Measurements from ENCODE around the gene LHPP.

LHPP gene

DNA sequence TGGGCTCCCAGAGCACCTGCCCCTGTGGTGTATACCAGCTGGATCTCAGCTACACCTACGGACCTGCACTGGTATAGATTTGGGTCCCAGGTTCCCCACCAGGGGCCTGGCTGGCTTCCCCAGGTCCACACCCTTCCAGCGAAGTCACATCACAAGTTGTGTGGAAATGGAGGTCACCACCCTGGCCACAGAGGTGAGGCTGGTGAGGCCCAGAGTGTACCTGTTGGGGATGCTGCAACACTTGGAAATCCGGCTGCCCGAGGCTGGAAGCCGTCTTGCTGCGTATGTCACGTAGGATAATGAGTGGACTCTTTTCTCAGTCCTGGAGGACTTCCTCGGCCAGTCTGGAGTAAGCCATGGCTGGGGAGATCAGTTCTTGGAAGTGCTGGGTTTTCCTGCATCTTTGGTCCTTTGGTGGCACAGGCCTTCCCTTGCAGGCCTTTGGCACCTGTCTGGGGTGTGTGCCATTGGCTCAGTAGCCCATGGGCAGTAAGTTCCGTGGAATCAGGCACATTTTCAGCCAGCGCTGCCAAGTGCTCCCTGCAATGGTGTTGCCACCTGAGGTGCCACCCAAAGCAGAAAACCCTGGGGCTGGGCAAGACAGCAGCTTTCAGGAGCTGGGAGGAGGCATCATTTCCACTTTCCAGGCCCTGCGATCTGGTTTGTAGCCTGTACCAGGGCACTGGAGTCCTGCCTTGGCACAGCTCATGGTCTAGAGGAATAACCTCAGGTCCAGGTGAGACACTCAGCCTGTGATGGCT is 97.9 kb downstream of the LHPP start:
- H2AFZ ChIP-seq (ENCODE audit: low read depth) = no peak overlapping the region
- H3K4me3 ChIP-seq (IDR thresholded peaks at IDR 0.05; ENCODE audit: insufficient read depth, low read depth, low read length) = no peak overlapping the region
- TF ChIP-seq, protein P1, sequence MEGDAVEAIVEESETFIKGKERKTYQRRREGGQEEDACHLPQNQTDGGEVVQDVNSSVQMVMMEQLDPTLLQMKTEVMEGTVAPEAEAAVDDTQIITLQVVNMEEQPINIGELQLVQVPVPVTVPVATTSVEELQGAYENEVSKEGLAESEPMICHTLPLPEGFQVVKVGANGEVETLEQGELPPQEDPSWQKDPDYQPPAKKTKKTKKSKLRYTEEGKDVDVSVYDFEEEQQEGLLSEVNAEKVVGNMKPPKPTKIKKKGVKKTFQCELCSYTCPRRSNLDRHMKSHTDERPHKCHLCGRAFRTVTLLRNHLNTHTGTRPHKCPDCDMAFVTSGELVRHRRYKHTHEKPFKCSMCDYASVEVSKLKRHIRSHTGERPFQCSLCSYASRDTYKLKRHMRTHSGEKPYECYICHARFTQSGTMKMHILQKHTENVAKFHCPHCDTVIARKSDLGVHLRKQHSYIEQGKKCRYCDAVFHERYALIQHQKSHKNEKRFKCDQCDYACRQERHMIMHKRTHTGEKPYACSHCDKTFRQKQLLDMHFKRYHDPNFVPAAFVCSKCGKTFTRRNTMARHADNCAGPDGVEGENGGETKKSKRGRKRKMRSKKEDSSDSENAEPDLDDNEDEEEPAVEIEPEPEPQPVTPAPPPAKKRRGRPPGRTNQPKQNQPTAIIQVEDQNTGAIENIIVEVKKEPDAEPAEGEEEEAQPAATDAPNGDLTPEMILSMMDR (conservative IDR thresholded peaks at IDR 0.05; ENCODE audit: low read depth, low read length) = no peak
- no peak overlapping the region for H3K9ac ChIP-seq
- no peaks in the 10 kb centered on the region for H4K20me1 ChIP-seq (ENCODE audit: insufficient read depth)
- H3K4me1 ChIP-seq (ENCODE audit: low read depth, poor library complexity, severe bottlenecking) = no peaks in the 10 kb centered on the region
- no peak overlapping the region for H3K27ac ChIP-seq
- no peaks in the 10 kb centered on the region for H3K36me3 ChIP-seq (ENCODE audit: insufficient read depth)
- no peak overlapping the region for H3K4me2 ChIP-seq
- H3K79me2 ChIP-seq (ENCODE audit: insufficient read depth, low read depth) = no peaks in the 10 kb centered on the region
- H3K27me3 ChIP-seq (ENCODE audit: insufficient read depth, low read depth) = no peaks in the 10 kb centered on the region

DNA sequence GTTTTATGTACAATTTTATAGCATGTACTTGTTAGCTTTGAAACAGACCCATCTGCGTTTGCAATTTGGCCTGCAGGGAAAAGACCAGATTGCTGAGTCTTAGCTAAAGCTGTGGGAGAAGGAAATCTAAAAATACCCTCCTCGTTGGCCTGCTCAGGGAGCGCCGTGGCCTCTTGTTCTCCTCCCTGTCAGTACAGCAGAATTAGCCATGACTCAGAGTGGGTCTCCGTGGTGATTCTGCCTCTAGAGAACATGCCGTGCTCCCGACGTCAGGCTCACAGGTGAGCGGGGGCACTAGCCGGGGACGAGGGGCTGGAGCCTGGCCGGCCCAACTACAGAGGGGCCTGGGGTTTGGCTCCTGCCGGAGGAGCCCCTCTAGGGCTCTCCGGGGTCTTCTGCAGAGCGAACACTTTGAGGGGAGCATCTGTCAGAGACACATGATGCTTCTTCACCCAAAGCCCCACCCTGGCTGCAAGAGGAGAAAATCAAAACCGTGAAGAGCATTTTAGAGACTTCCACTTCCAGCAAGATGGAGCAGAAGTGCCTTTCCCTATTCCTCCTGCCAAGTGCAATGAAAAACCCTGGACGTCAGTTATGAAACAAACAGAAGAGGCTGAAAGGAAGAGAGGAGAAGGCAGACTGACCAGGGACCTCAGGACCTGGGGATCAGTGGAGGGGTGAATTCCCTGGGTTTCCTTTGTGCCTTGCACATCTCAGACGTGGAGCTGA is 98.9 kb downstream of the LHPP start:
- TF ChIP-seq, protein P1 (conservative IDR thresholded peaks at IDR 0.05; ENCODE audit: low read depth, low read length) = no peak
- Histone ChIP-seq H3K36me3 (ENCODE audit: insufficient read depth) (no peaks in the 10 kb centered on the region), H3K27ac (no peak overlapping the region), H4K20me1 (ENCODE audit: insufficient read depth) (no peaks in the 10 kb centered on the region), H2AFZ (ENCODE audit: low read depth) (no peak overlapping the region), H3K4me2 (no peak overlapping the region), H3K9ac (no peak overlapping the region), H3K4me3 (IDR thresholded peaks at IDR 0.05; ENCODE audit: insufficient read depth, low read depth, low read length) (no peak overlapping the region), H3K79me2 (ENCODE audit: insufficient read depth, low read depth) (no peaks in the 10 kb centered on the region), H3K4me1 (ENCODE audit: low read depth, poor library complexity, severe bottlenecking) (no peaks in the 10 kb centered on the region), H3K27me3 (ENCODE audit: insufficient read depth, low read depth) (no peaks in the 10 kb centered on the region)

DNA sequence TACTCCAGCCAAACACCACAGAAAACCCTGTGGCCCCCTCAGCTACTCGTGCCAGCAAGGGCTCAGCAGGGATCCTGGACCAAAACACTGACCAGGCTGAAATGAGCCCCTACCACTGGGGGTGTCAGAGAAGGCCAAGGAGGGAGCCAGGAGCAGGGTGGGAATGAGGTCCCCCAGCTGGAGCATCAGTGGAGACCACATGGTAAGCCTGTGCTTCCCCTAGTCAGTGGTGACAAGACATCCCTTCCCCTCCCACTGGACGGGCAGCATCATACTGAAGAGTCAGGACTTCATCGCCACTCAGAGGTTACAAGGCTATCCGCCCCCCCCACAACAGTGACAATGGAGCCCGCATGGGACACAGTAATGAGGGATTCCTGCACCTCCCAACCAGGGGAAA is 99.6 kb downstream of the LHPP start:
- Histone ChIP-seq H3K27me3 (ENCODE audit: insufficient read depth, low read depth) (no peaks in the 10 kb centered on the region), H2AFZ (ENCODE audit: low read depth) (no peak overlapping the region), H3K4me1 (ENCODE audit: low read depth, poor library complexity, severe bottlenecking) (no peaks in the 10 kb centered on the region), H3K4me3 (IDR thresholded peaks at IDR 0.05; ENCODE audit: insufficient read depth, low read depth, low read length) (no peak overlapping the region), H3K79me2 (ENCODE audit: insufficient read depth, low read depth) (no peaks in the 10 kb centered on the region), H3K27ac (no peak overlapping the region), H3K36me3 (ENCODE audit: insufficient read depth) (no peaks in the 10 kb centered on the region), H3K4me2 (no peak overlapping the region), H3K9ac (no peak overlapping the region), H4K20me1 (ENCODE audit: insufficient read depth) (no peaks in the 10 kb centered on the region)
- TF ChIP-seq, protein P1 (conservative IDR thresholded peaks at IDR 0.05; ENCODE audit: low read depth, low read length) = no peak

DNA sequence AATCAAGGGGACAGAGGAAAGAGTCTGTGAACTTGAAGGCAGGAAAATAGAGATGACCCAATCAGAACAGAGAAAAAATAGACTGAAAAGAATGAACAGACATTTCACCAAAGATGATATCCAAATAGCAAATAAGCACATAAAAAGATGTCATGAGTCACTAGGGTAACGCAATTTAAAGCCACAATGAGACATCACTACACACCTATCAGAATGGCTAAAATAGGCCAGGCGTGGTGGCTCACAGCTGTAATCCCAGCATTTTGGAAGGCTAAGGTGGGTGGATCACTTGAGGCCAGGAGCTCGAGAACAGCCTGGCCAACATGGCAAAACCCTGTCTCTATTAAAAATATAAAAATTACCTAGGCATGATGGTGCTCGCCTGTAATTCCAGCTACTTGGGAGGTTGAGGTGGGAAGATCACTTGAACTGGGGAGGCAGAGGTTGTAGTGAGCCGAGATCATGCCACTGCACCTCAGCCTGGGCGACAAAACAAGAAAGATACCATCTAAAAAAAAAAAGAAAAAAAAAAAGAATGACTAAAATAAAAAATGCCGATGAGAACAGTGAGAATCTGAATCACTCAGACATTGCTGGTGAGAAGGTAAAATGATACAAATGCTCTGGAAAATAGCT is 100.9 kb downstream of the LHPP start:
- no peak overlapping the region for H3K4me3 ChIP-seq (IDR thresholded peaks at IDR 0.05; ENCODE audit: insufficient read depth, low read depth, low read length)
- no peak overlapping the region for H3K4me2 ChIP-seq
- TF ChIP-seq, protein P1 (conservative IDR thresholded peaks at IDR 0.05; ENCODE audit: low read depth, low read length) = no peak
- H3K27ac ChIP-seq = no peak overlapping the region
- no peaks in the 10 kb centered on the region for H3K79me2 ChIP-seq (ENCODE audit: insufficient read depth, low read depth)
- H3K27me3 ChIP-seq (ENCODE audit: insufficient read depth, low read depth) = no peaks in the 10 kb centered on the region
- H4K20me1 ChIP-seq (ENCODE audit: insufficient read depth) = no peaks in the 10 kb centered on the region
- H3K36me3 ChIP-seq (ENCODE audit: insufficient read depth) = no peaks in the 10 kb centered on the region
- H2AFZ ChIP-seq (ENCODE audit: low read depth) = no peak overlapping the region
- no peak overlapping the region for H3K9ac ChIP-seq
- H3K4me1 ChIP-seq (ENCODE audit: low read depth, poor library complexity, severe bottlenecking) = no peaks in the 10 kb centered on the region
